ENCODE measurements around the gene CS.

CS gene

DNA sequence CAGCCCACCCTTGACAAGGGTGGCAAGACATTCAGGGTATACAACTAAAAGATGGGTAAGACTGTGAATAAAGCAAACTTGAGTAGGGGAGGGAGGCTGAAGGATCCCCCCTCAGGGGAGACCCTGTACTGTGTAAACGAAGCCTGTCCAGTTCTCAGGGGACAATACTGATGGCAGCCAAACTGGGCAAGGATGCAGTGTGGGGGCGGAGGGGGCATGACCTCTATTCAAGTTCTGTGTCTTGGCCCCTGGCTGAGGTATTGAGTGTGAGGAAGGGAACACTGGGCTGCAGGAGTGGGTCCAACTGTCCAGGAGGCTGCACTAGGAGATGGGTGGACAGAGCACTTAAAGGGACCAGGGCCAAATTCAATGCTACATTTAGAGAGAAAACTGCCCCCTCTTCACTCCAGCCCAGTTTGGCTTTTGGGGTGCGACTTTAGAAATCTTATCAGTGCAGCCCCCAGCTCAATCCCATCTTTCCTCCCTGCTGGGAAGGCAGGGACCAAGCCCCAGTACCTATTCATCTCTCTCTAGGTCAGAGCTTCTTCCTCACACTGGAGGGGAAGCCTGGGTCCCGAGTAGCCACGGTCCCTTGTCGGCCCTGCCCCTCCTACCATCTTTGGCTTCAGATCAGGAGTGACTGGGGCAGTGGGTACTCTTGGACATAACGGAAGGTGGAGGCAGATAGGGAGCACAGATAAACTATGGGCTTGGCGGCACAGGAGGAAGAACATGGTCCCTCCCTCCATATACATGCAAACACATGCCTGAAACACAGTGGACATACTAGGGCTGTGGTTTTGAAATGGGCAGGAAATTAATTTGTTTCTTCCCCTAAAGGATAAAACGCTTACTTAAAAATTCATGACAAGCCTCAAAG, 58.5 kb downstream of the CS start:
- Histone ChIP-seq H3K4me1 (ENCODE audit: control insufficient read depth in 1 of 2, insufficient read depth in 2 of 2, low read length in 2 of 2) (peaks cover 0 to 5% of the 10 kb centered on the region in 2 donors), H3K27me3 (ENCODE audit: control insufficient read depth in 1 of 2, insufficient read depth in 2 of 2, low read length in 2 of 2) (no peaks in the 10 kb centered on the region), H3K4me3 (ENCODE audit: low read depth in 1 of 2, low read length in 2 of 2) (no peak overlapping the region), H3K9me3 (ENCODE audit: control insufficient read depth in 1 of 2, low read length in 2 of 2) (no peaks in the 10 kb centered on the region), H3K27ac (ENCODE audit: low read depth, low read length) (no peak overlapping the region), H3K36me3 (ENCODE audit: control insufficient read depth in 1 of 2, insufficient read depth in 2 of 2, low read length in 2 of 2) (peaks cover 34 to 79% of the 10 kb centered on the region in 2 donors), H3K9ac (ENCODE audit: low read depth in 1 of 2, low read length in 2 of 2) (no peak overlapping the region)

DNA sequence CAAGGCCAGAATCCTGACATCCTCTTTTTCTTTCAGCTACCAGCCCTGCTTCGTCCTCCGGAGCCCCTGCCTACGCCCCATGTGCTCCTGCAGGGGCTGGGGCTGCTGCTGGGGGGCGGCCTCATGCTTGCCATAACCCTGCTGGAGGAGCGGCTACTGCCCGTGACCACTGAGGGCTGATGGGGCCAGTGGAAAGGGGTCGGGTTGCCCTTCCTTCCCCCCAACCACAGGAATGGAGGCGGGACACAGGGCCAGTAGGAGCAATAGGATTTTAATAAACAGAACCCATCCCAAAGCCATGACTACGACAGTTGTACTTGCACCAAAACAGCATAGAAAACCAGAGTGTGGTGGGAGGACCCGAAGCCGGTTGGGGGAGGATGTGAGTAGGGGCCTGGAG, 62.6 kb downstream of the CS start:
- H3K27ac ChIP-seq (ENCODE audit: low read depth, low read length), result no peak overlapping the region
- H3K4me3 ChIP-seq (ENCODE audit: low read depth in 1 of 2, low read length in 2 of 2), result no peak overlapping the region
- peaks cover 2 to 6% of the 10 kb centered on the region in 2 donors for H3K4me1 ChIP-seq (ENCODE audit: control insufficient read depth in 1 of 2, insufficient read depth in 2 of 2, low read length in 2 of 2)
- H3K27me3 ChIP-seq (ENCODE audit: control insufficient read depth in 1 of 2, insufficient read depth in 2 of 2, low read length in 2 of 2), result no peaks in the 10 kb centered on the region
- H3K9me3 ChIP-seq (ENCODE audit: control insufficient read depth in 1 of 2, low read length in 2 of 2), result no peaks in the 10 kb centered on the region
- no peak overlapping the region for H3K9ac ChIP-seq (ENCODE audit: low read depth in 1 of 2, low read length in 2 of 2)
- peaks cover 18 to 59% of the 10 kb centered on the region in 2 donors for H3K36me3 ChIP-seq (ENCODE audit: control insufficient read depth in 1 of 2, insufficient read depth in 2 of 2, low read length in 2 of 2)

DNA sequence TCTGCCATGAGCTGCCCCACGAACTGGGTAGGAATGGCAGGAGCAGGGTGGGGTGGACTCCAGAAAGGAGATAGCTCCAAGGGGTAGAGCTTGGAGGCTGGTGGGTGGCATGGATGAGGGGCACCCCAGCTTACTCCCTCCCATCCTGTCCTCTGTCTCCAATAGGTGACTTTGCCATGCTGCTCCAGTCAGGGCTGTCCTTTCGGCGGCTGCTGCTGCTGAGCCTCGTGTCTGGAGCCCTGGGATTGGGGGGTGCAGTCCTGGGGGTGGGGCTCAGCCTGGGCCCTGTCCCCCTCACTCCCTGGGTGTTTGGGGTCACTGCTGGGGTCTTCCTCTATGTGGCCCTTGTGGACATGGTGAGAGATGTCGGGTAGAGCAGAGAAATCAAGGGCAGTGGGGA, 63.1 kb downstream of the CS start:
- no peak overlapping the region for H3K27ac ChIP-seq (ENCODE audit: low read depth, low read length)
- H3K9ac ChIP-seq (ENCODE audit: low read depth in 1 of 2, low read length in 2 of 2), result no peak overlapping the region
- no peaks in the 10 kb centered on the region for H3K27me3 ChIP-seq (ENCODE audit: control insufficient read depth in 1 of 2, insufficient read depth in 2 of 2, low read length in 2 of 2)
- no peak overlapping the region for H3K4me3 ChIP-seq (ENCODE audit: low read depth in 1 of 2, low read length in 2 of 2)
- no peaks in the 10 kb centered on the region for H3K9me3 ChIP-seq (ENCODE audit: control insufficient read depth in 1 of 2, low read length in 2 of 2)
- H3K36me3 ChIP-seq (ENCODE audit: control insufficient read depth in 1 of 2, insufficient read depth in 2 of 2, low read length in 2 of 2), result peaks cover 13 to 53% of the 10 kb centered on the region in 2 donors
- peaks cover 5 to 8% of the 10 kb centered on the region in 2 donors for H3K4me1 ChIP-seq (ENCODE audit: control insufficient read depth in 1 of 2, insufficient read depth in 2 of 2, low read length in 2 of 2)

DNA sequence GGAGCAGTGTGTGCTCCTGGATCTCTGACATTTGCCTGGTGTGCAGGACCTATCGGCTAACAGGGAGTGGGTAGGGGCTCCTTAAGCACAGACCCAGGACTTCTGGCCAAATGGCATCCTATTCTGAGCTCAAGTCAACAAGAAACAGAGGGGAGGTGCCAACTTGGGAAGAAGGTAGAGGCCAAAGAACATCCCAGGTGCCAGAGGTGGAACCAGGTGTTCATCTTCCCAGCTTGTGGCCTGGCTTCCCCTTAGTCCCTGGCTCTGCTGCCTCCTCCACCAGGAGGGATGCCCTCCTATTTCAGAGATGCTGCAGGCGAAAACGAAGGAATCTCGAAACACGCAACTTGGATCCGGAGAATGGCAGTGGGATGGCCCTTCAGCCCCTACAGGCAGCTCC, 64.0 kb downstream of the CS start:
- Histone ChIP-seq H3K9me3 (ENCODE audit: control insufficient read depth in 1 of 2, low read length in 2 of 2) (no peaks in the 10 kb centered on the region), H3K27ac (ENCODE audit: low read depth, low read length) (no peak overlapping the region), H3K9ac (ENCODE audit: low read depth in 1 of 2, low read length in 2 of 2) (no peak overlapping the region), H3K27me3 (ENCODE audit: control insufficient read depth in 1 of 2, insufficient read depth in 2 of 2, low read length in 2 of 2) (no peaks in the 10 kb centered on the region), H3K36me3 (ENCODE audit: control insufficient read depth in 1 of 2, insufficient read depth in 2 of 2, low read length in 2 of 2) (peaks cover 6 to 44% of the 10 kb centered on the region in 2 donors), H3K4me3 (ENCODE audit: low read depth in 1 of 2, low read length in 2 of 2) (no peak overlapping the region), H3K4me1 (ENCODE audit: control insufficient read depth in 1 of 2, insufficient read depth in 2 of 2, low read length in 2 of 2) (peaks cover 5 to 8% of the 10 kb centered on the region in 2 donors)

DNA sequence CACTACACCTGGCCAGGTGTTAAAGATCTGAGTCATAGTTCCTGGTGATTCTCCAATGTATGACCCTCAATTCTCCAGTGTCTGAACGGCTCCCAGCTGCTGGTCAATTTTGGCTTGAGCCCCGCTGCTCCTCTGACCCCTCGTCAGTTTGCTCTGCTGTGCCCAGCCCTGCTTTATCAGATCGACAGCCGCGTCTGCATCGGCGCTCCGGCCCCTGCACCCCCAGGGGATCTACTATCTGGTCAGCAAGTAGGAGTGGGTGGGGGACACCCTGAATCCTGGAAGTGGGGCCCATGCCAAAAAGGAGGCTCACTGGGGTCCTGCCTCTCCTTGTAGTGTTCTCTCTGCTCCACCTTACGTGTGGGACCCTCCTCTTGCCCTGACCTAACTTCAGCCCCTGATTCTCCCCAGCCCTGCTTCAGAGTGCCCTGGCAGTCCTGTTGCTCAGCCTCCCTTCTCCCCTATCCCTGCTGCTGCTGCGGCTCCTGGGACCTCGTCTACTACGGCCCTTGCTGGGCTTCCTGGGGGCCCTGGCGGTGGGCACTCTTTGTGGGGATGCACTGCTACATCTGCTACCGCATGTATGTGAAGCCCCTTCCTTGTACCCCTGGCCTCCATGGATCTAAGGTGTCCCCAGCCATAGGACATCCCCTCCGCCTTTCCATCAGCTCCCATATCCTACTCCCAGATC, 65.2 kb downstream of the CS start:
- Histone ChIP-seq H3K36me3 (ENCODE audit: control insufficient read depth in 1 of 2, insufficient read depth in 2 of 2, low read length in 2 of 2) (peaks cover 6 to 37% of the 10 kb centered on the region in 2 donors), H3K4me1 (ENCODE audit: control insufficient read depth in 1 of 2, insufficient read depth in 2 of 2, low read length in 2 of 2) (peaks cover 9 to 14% of the 10 kb centered on the region in 2 donors), H3K9me3 (ENCODE audit: control insufficient read depth in 1 of 2, low read length in 2 of 2) (no peaks in the 10 kb centered on the region), H3K27me3 (ENCODE audit: control insufficient read depth in 1 of 2, insufficient read depth in 2 of 2, low read length in 2 of 2) (no peaks in the 10 kb centered on the region), H3K4me3 (ENCODE audit: low read depth in 1 of 2, low read length in 2 of 2) (no peak overlapping the region), H3K27ac (ENCODE audit: low read depth, low read length) (no peak overlapping the region), H3K9ac (ENCODE audit: low read depth in 1 of 2, low read length in 2 of 2) (no peak overlapping the region)

DNA sequence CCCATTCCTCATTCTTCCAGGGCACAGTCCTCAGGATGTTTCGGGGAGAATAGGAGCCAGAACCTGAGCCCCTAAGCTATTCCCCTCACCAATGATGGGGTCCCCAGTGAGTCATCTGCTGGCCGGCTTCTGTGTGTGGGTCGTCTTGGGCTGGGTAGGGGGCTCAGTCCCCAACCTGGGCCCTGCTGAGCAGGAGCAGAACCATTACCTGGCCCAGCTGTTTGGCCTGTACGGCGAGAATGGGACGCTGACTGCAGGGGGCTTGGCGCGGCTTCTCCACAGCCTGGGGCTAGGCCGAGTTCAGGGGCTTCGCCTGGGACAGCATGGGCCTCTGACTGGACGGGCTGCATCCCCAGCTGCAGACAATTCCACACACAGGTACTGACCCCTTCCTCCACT, 68.9 kb downstream of the CS start:
- H3K36me3 ChIP-seq (ENCODE audit: control insufficient read depth in 1 of 2, insufficient read depth in 2 of 2, low read length in 2 of 2), result peaks cover 4 to 17% of the 10 kb centered on the region in 2 donors
- peaks cover 12 to 17% of the 10 kb centered on the region in 2 donors for H3K4me1 ChIP-seq (ENCODE audit: control insufficient read depth in 1 of 2, insufficient read depth in 2 of 2, low read length in 2 of 2)
- peak overlapping the region; percentile 80 to 95 for H3K9ac ChIP-seq (ENCODE audit: low read depth in 1 of 2, low read length in 2 of 2)
- no peaks in the 10 kb centered on the region for H3K27me3 ChIP-seq (ENCODE audit: control insufficient read depth in 1 of 2, insufficient read depth in 2 of 2, low read length in 2 of 2)
- H3K27ac ChIP-seq (ENCODE audit: low read depth, low read length), result no peak overlapping the region
- peak overlapping the region; percentile 72 to 82 for H3K4me3 ChIP-seq (ENCODE audit: low read depth in 1 of 2, low read length in 2 of 2)
- no peaks in the 10 kb centered on the region for H3K9me3 ChIP-seq (ENCODE audit: control insufficient read depth in 1 of 2, low read length in 2 of 2)

DNA sequence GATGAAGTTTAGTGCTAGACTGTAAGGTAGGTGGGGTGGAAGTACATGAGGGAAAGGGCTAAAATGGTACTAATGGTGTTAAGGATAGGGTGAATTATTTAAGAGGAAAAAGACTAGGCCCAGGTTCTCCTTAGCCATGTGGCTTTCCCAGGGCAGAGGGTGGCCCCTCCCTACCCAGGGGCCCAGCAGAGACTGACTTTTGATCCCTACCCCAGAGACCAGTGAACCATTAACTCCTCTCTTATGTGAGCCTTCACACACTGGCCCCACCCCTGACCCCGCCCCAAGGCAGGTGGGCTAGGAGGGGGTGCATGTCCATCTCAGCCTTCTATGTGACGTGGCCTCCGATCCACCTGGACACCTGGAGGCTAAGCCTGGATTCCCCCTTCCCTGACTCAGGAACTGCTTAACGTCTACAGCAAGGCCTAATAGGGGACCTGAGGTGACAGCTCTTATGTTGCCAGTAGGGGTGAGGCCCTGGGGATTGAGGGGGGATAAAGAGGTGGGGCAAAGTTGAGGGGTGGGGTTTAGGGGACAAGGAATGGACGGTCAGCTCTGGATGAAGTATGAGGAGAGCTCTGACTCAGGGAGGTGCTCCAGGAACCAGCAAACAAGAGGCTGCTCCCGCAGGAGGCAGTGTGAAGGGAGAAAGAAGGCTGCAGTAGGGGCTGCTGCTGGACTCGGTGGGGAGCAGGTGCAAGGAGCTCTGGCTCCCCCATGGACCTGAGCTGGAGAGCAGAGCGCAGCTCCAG, 69.5 kb downstream of the CS start:
- peak overlapping the region; percentile 76 for H3K27ac ChIP-seq (ENCODE audit: low read depth, low read length)
- H3K9ac ChIP-seq (ENCODE audit: low read depth in 1 of 2, low read length in 2 of 2), result peak overlapping the region; percentile 80 to 95
- H3K27me3 ChIP-seq (ENCODE audit: control insufficient read depth in 1 of 2, insufficient read depth in 2 of 2, low read length in 2 of 2), result no peaks in the 10 kb centered on the region
- peak overlapping the region; percentile 72 to 82 for H3K4me3 ChIP-seq (ENCODE audit: low read depth in 1 of 2, low read length in 2 of 2)
- H3K36me3 ChIP-seq (ENCODE audit: control insufficient read depth in 1 of 2, insufficient read depth in 2 of 2, low read length in 2 of 2), result peaks cover 0 to 15% of the 10 kb centered on the region in 2 donors
- H3K9me3 ChIP-seq (ENCODE audit: control insufficient read depth in 1 of 2, low read length in 2 of 2), result no peaks in the 10 kb centered on the region
- H3K4me1 ChIP-seq (ENCODE audit: control insufficient read depth in 1 of 2, insufficient read depth in 2 of 2, low read length in 2 of 2), result peaks cover 12 to 17% of the 10 kb centered on the region in 2 donors

DNA sequence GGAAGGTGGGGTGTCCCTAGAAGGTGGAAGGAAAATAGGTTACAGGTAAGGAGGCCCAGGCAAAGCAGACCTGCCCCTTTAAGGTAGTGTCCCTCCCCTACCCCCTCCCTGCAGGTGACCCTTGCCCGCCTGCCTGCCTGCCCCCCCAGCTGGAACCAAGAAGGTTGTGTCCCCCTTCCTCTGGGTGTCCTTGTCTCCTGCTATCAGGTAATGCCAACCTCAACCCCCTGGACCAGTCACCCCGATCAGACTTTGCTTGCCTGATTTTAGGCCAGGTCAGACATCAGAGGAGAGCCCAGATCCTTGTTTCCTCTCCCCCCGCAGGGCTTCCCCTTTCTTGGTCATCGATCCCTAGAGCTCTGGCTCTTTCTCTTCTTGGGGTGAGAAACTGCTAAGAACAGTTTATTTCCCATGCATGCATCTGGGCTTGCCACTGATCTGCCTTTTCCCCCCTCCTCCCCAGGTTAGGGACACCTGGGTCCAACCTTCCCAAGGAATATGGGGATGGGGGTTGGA, 70.2 kb downstream of the CS start, which contains the start of gene SLC39A5:
Gene SLC39A5 (plus strand): TSS at position 136 of the 516 bp plus-strand sequence. CDS start 1,224 bp downstream, outside the sequence.
- H3K4me3 ChIP-seq (ENCODE audit: low read depth in 1 of 2, low read length in 2 of 2), result peak within 1 kb of the TSS; percentile 72 to 82
- H3K9me3 ChIP-seq (ENCODE audit: control insufficient read depth in 1 of 2, low read length in 2 of 2), result no peaks in the 10 kb centered on the region
- H3K9ac ChIP-seq (ENCODE audit: low read depth in 1 of 2, low read length in 2 of 2), result peak within 1 kb of the TSS; percentile 80 to 95
- no peaks in the 10 kb centered on the region for H3K27me3 ChIP-seq (ENCODE audit: control insufficient read depth in 1 of 2, insufficient read depth in 2 of 2, low read length in 2 of 2)
- peak within 1 kb of the TSS; percentile 76 for H3K27ac ChIP-seq (ENCODE audit: low read depth, low read length)
- H3K36me3 ChIP-seq (ENCODE audit: control insufficient read depth in 1 of 2, insufficient read depth in 2 of 2, low read length in 2 of 2), result peaks cover 0 to 9% of the 10 kb centered on the region in 2 donors
- peaks cover 12 to 23% of the 10 kb centered on the region in 2 donors for H3K4me1 ChIP-seq (ENCODE audit: control insufficient read depth in 1 of 2, insufficient read depth in 2 of 2, low read length in 2 of 2)

DNA sequence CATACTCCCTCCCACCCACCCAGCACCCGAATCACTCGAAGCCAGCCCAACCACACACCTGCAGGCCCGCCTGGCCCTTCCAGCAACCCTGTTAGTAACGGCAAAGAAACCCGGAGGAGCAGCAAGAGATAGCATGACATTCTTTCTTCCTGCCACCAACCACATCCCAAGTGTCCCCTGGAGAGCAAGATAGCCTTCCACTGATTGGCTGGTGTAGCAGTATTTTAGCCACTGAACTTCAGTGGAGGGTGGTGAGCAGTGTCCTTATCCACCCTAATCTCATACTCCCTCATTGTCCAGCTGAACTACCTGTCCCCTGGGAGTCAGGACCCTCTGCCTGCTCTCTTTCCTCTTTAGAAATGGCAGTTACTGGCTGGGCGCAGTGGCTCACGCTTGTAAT, 71.0 kb downstream of the CS start:
- Histone ChIP-seq H3K4me1 (ENCODE audit: control insufficient read depth in 1 of 2, insufficient read depth in 2 of 2, low read length in 2 of 2) (peaks cover 12 to 29% of the 10 kb centered on the region in 2 donors), H3K36me3 (ENCODE audit: control insufficient read depth in 1 of 2, insufficient read depth in 2 of 2, low read length in 2 of 2) (peaks cover 0 to 8% of the 10 kb centered on the region in 2 donors), H3K9ac (ENCODE audit: low read depth in 1 of 2, low read length in 2 of 2) (no peak overlapping the region), H3K27me3 (ENCODE audit: control insufficient read depth in 1 of 2, insufficient read depth in 2 of 2, low read length in 2 of 2) (no peaks in the 10 kb centered on the region), H3K9me3 (ENCODE audit: control insufficient read depth in 1 of 2, low read length in 2 of 2) (no peaks in the 10 kb centered on the region), H3K4me3 (ENCODE audit: low read depth in 1 of 2, low read length in 2 of 2) (no peak overlapping the region), H3K27ac (ENCODE audit: low read depth, low read length) (no peak overlapping the region)

Data from duodenal mucosa (tissue), 2 donors.